ENCODE measurements around the gene ZNF526. TPM values are rescaled to one million over a fixed set of nuclear protein-coding genes. Genes with fewer than 3 reads are reported as not detected.
A peak's percentile ranks its signal among the peaks of the same experiment; 100 is the strongest.

The ZNF526 gene
- total and polyA plus RNA-seq, 5 donors from 2014 or later, result 4.0 to 8.8 (median 5.8) TPM

- peak overlapping the region; percentile 93 to 99 (median 99) for H3K27ac Mint-ChIP-seq
- ATAC-seq (ENCODE audit: low read depth in 2 of 2) (no peak), DNase-seq (no peak)
- H3K36me3 Mint-ChIP-seq, result peaks cover 2% of the 10 kb centered on the region
- no peaks in the 10 kb centered on the region for H3K9me3 Mint-ChIP-seq
- no peaks in the 10 kb centered on the region for H3K27me3 ChIP-seq (ENCODE audit: control insufficient read depth, insufficient read depth, low read length)
- peak overlapping the region; percentile 90 to 100 (median 98) for H3K4me3 Mint-ChIP-seq
- peaks cover 34% of the 10 kb centered on the region for H3K4me1 ChIP-seq (ENCODE audit: control insufficient read depth, insufficient read depth, low read length, poor library complexity, severe bottlenecking)
- no peaks in the 10 kb centered on the region for H3K9me3 ChIP-seq (ENCODE audit: control insufficient read depth in 2 of 2, low read length in 2 of 2)
- H3K27ac ChIP-seq (ENCODE audit: insufficient read depth, low read length, poor library complexity, severe bottlenecking), result peak overlapping the region; percentile 89
- H3K36me3 ChIP-seq (ENCODE audit: control insufficient read depth, insufficient read depth, low read length), result peaks cover 3% of the 10 kb centered on the region
- peak overlapping the region; percentile 99 for H3K4me3 ChIP-seq (ENCODE audit: low read depth, low read length)
- H3K27me3 Mint-ChIP-seq, result no peaks in the 10 kb centered on the region
- peaks cover 8 to 58% (median 35%) of the 10 kb centered on the region in 4 donors for H3K4me1 Mint-ChIP-seq
These were observed 25.1 kb downstream of the ZNF526 start for GRCh38 chr19:42245231-42245630.

- Mint-ChIP-seq H3K4me3 (peak overlapping the region in 1 of 4 donors; percentile 50), H3K27ac (peak overlapping the region; percentile 35 to 77 (median 59)), H3K9me3 (no peaks in the 10 kb centered on the region), H3K27me3 (no peaks in the 10 kb centered on the region), H3K36me3 (no peaks in the 10 kb centered on the region), H3K4me1 (peaks cover 8 to 55% (median 28%) of the 10 kb centered on the region in 4 donors)
- H3K36me3 ChIP-seq (ENCODE audit: control insufficient read depth, insufficient read depth, low read length), result no peaks in the 10 kb centered on the region
- H3K9me3 ChIP-seq (ENCODE audit: control insufficient read depth in 2 of 2, low read length in 2 of 2), result no peaks in the 10 kb centered on the region
- no peak for ATAC-seq (ENCODE audit: low read depth in 2 of 2)
- no peak for DNase-seq
- peaks cover 35% of the 10 kb centered on the region for H3K4me1 ChIP-seq (ENCODE audit: control insufficient read depth, insufficient read depth, low read length, poor library complexity, severe bottlenecking)
- H3K27ac ChIP-seq (ENCODE audit: insufficient read depth, low read length, poor library complexity, severe bottlenecking), result no peak overlapping the region
- H3K4me3 ChIP-seq (ENCODE audit: low read depth, low read length), result no peak overlapping the region
- no peaks in the 10 kb centered on the region for H3K27me3 ChIP-seq (ENCODE audit: control insufficient read depth, insufficient read depth, low read length)
These were observed 26.2 kb downstream of the ZNF526 start for GRCh38 chr19:42246143-42246921.

GRCh38 chr19:42246922-42247639 is 27.0 kb downstream of the ZNF526 start:
- H3K9me3 Mint-ChIP-seq, result no peaks in the 10 kb centered on the region
- H3K4me1 ChIP-seq (ENCODE audit: control insufficient read depth, insufficient read depth, low read length, poor library complexity, severe bottlenecking), result peaks cover 36% of the 10 kb centered on the region
- peak overlapping the region in 1 of 4 donors; percentile 73 for H3K4me3 Mint-ChIP-seq
- peaks cover 8 to 57% (median 29%) of the 10 kb centered on the region in 4 donors for H3K4me1 Mint-ChIP-seq
- H3K9me3 ChIP-seq (ENCODE audit: control insufficient read depth in 2 of 2, low read length in 2 of 2), result no peaks in the 10 kb centered on the region
- no peak overlapping the region for H3K27ac ChIP-seq (ENCODE audit: insufficient read depth, low read length, poor library complexity, severe bottlenecking)
- H3K36me3 Mint-ChIP-seq, result no peaks in the 10 kb centered on the region
- H3K4me3 ChIP-seq (ENCODE audit: low read depth, low read length), result no peak overlapping the region
- no peak for DNase-seq
- ATAC-seq (ENCODE audit: low read depth in 2 of 2), result no peak
- no peaks in the 10 kb centered on the region for H3K27me3 Mint-ChIP-seq
- H3K27me3 ChIP-seq (ENCODE audit: control insufficient read depth, insufficient read depth, low read length), result no peaks in the 10 kb centered on the region
- H3K36me3 ChIP-seq (ENCODE audit: control insufficient read depth, insufficient read depth, low read length), result no peaks in the 10 kb centered on the region
- peak overlapping the region in 2 of 3 donors; percentile 35 to 77 for H3K27ac Mint-ChIP-seq

GRCh38 chr19:42247640-42248199 is 27.6 kb downstream of the ZNF526 start:
- H3K36me3 ChIP-seq (ENCODE audit: control insufficient read depth, insufficient read depth, low read length), result no peaks in the 10 kb centered on the region
- peaks cover 8 to 60% (median 32%) of the 10 kb centered on the region in 4 donors for H3K4me1 Mint-ChIP-seq
- H3K27ac Mint-ChIP-seq, result no peak overlapping the region
- no peak overlapping the region for H3K4me3 Mint-ChIP-seq
- DNase-seq (no peak), ATAC-seq (ENCODE audit: low read depth in 2 of 2) (no peak)
- no peak overlapping the region for H3K4me3 ChIP-seq (ENCODE audit: low read depth, low read length)
- H3K4me1 ChIP-seq (ENCODE audit: control insufficient read depth, insufficient read depth, low read length, poor library complexity, severe bottlenecking), result peaks cover 42% of the 10 kb centered on the region
- H3K27me3 Mint-ChIP-seq, result peaks cover 5% of the 10 kb centered on the region
- no peaks in the 10 kb centered on the region for H3K9me3 ChIP-seq (ENCODE audit: control insufficient read depth in 2 of 2, low read length in 2 of 2)
- H3K27ac ChIP-seq (ENCODE audit: insufficient read depth, low read length, poor library complexity, severe bottlenecking), result no peak overlapping the region
- no peaks in the 10 kb centered on the region for H3K9me3 Mint-ChIP-seq
- no peaks in the 10 kb centered on the region for H3K36me3 Mint-ChIP-seq
- H3K27me3 ChIP-seq (ENCODE audit: control insufficient read depth, insufficient read depth, low read length), result no peaks in the 10 kb centered on the region

GRCh38 chr19:42248270-42249148 is 28.4 kb downstream of the ZNF526 start:
- Histone ChIP-seq H3K4me3 (ENCODE audit: low read depth, low read length) (no peak overlapping the region), H3K4me1 (ENCODE audit: control insufficient read depth, insufficient read depth, low read length, poor library complexity, severe bottlenecking) (peaks cover 44% of the 10 kb centered on the region), H3K27me3 (ENCODE audit: control insufficient read depth, insufficient read depth, low read length) (no peaks in the 10 kb centered on the region), H3K27ac (ENCODE audit: insufficient read depth, low read length, poor library complexity, severe bottlenecking) (no peak overlapping the region), H3K36me3 (ENCODE audit: control insufficient read depth, insufficient read depth, low read length) (no peaks in the 10 kb centered on the region), H3K9me3 (ENCODE audit: control insufficient read depth in 2 of 2, low read length in 2 of 2) (no peaks in the 10 kb centered on the region)
- Mint-ChIP-seq H3K27ac (no peak overlapping the region), H3K4me1 (peaks cover 8 to 55% (median 31%) of the 10 kb centered on the region in 4 donors), H3K27me3 (peaks cover 8% of the 10 kb centered on the region), H3K36me3 (no peaks in the 10 kb centered on the region), H3K4me3 (peak overlapping the region in 1 of 4 donors; percentile 66), H3K9me3 (no peaks in the 10 kb centered on the region)
- DNase-seq (no peak), ATAC-seq (ENCODE audit: low read depth in 2 of 2) (no peak)

GRCh38 chr19:42249149-42249750 is 29.1 kb downstream of the ZNF526 start:
- Histone ChIP-seq H3K9me3 (ENCODE audit: control insufficient read depth in 2 of 2, low read length in 2 of 2) (no peaks in the 10 kb centered on the region), H3K4me3 (ENCODE audit: low read depth, low read length) (no peak overlapping the region), H3K4me1 (ENCODE audit: control insufficient read depth, insufficient read depth, low read length, poor library complexity, severe bottlenecking) (peaks cover 37% of the 10 kb centered on the region), H3K27ac (ENCODE audit: insufficient read depth, low read length, poor library complexity, severe bottlenecking) (no peak overlapping the region), H3K36me3 (ENCODE audit: control insufficient read depth, insufficient read depth, low read length) (no peaks in the 10 kb centered on the region), H3K27me3 (ENCODE audit: control insufficient read depth, insufficient read depth, low read length) (no peaks in the 10 kb centered on the region)
- no peak for ATAC-seq (ENCODE audit: low read depth in 2 of 2)
- Mint-ChIP-seq H3K4me3 (peak overlapping the region in 2 of 4 donors; percentile 58 to 66), H3K27me3 (peaks cover 8% of the 10 kb centered on the region), H3K27ac (peak overlapping the region in 1 of 3 donors; percentile 69), H3K4me1 (peaks cover 8 to 53% (median 28%) of the 10 kb centered on the region in 4 donors), H3K9me3 (no peaks in the 10 kb centered on the region), H3K36me3 (no peaks in the 10 kb centered on the region)
- DNase-seq, result no peak

GRCh38 chr19:42249769-42250168 is 29.7 kb downstream of the ZNF526 start:
- Mint-ChIP-seq H3K9me3 (no peaks in the 10 kb centered on the region), H3K27me3 (peaks cover 8% of the 10 kb centered on the region), H3K36me3 (no peaks in the 10 kb centered on the region), H3K27ac (peak overlapping the region in 1 of 3 donors; percentile 20), H3K4me1 (peaks cover 3 to 47% (median 26%) of the 10 kb centered on the region in 4 donors), H3K4me3 (peak overlapping the region in 3 of 4 donors; percentile 26 to 74 (median 66))
- Histone ChIP-seq H3K36me3 (ENCODE audit: control insufficient read depth, insufficient read depth, low read length) (no peaks in the 10 kb centered on the region), H3K9me3 (ENCODE audit: control insufficient read depth in 2 of 2, low read length in 2 of 2) (no peaks in the 10 kb centered on the region), H3K27me3 (ENCODE audit: control insufficient read depth, insufficient read depth, low read length) (no peaks in the 10 kb centered on the region), H3K4me3 (ENCODE audit: low read depth, low read length) (no peak overlapping the region), H3K27ac (ENCODE audit: insufficient read depth, low read length, poor library complexity, severe bottlenecking) (no peak overlapping the region), H3K4me1 (ENCODE audit: control insufficient read depth, insufficient read depth, low read length, poor library complexity, severe bottlenecking) (peaks cover 34% of the 10 kb centered on the region)
- ATAC-seq (ENCODE audit: low read depth in 2 of 2) (no peak), DNase-seq (no peak)

All from CD4-positive, CD25-positive, alpha-beta regulatory T cell (primary cell).